Thyroid gland (tissue), 4 donors: ENCODE measurements around the gene CARF.

Experiments used
- POLR2A ChIP-seq, 2 donors: fragments of 450-650 bp; IDR thresholded peaks; one replicate each; pipeline ENCODE4 v1.6.1; 2017; ENCODE audit warnings: antibody characterized with exemption in 2 of 2, mild to moderate bottlenecking in 2 of 2, moderate library complexity in 1 of 2
- TF ChIP-seq, protein P1 (sequence below), 6 experiments: fragments of 200-600 bp in 3 of 6; fragments of 450-650 bp in 3 of 6; sonication (generic) in 3 of 6; IDR thresholded peaks; one replicate each; pipeline ENCODE4 v1.5.1; 2016 to 2019; ENCODE audit warnings: antibody characterized with exemption in 6 of 6, mild to moderate bottlenecking in 2 of 6, inconsistent platforms in 1 of 6, moderate library complexity in 1 of 6

DNA sequence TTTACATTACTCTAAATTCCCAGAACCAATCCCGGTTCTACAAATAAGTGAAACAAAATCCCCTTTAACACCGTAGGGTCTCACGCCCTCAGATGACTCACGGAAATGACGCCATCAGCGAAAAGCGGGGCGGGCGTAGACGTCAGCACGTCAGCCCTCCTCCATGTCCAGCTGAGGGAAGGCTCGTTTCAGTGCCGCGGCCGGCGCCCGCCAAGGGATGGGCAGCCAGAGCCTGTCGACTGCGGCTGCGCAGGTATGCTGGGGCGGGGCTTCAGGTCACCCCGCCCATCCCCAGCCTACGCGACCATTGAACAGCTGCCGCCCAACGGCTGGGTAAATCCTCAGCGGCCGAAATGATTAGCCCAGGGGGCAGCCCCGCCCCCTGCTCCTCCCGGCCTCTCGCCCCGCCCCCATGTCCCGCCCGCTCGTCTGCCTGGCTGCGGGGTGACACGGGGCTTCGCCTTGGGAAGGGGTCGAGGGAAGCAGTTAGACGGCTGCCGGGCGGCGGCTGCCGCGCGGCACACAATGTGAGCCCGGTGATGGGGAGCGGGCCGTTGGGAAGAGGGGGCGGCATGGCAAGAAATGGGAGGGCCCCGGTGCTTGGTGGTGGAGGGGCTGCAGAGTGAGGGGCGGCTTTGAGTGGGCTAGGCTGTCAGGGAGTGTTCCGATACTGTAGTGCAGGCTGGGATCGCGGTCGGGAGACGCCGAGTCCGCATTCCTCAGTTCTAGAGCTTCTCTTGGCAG lies 102.6 kb downstream of the CARF start, which contains the start of gene NBEAL1:
- peak in 1 of 2 donors; percentile 85 for TF ChIP-seq POLR2A (IDR thresholded peaks at IDR 0.05)
- TF ChIP-seq, protein P1, sequence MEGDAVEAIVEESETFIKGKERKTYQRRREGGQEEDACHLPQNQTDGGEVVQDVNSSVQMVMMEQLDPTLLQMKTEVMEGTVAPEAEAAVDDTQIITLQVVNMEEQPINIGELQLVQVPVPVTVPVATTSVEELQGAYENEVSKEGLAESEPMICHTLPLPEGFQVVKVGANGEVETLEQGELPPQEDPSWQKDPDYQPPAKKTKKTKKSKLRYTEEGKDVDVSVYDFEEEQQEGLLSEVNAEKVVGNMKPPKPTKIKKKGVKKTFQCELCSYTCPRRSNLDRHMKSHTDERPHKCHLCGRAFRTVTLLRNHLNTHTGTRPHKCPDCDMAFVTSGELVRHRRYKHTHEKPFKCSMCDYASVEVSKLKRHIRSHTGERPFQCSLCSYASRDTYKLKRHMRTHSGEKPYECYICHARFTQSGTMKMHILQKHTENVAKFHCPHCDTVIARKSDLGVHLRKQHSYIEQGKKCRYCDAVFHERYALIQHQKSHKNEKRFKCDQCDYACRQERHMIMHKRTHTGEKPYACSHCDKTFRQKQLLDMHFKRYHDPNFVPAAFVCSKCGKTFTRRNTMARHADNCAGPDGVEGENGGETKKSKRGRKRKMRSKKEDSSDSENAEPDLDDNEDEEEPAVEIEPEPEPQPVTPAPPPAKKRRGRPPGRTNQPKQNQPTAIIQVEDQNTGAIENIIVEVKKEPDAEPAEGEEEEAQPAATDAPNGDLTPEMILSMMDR (IDR thresholded peaks at IDR 0.05) = no peak
